SK-N-SH treated with all-trans-retinoic acid at 6 μM for 48 hours (cell line): ENCODE data around the gene ULK1.

Experiments used
- ATAC-seq: fragments of 200-7000 bp; cut with Tn5 transposase; 3 replicates; pipeline ENCODE4 v1.9.1; 2020; ENCODE audit warnings: mild to moderate bottlenecking, moderate library complexity
- ARNTL ChIP-seq: fragments of 450-650 bp; formaldehyde crosslinking; IDR thresholded peaks from 2 replicates; pipeline ENCODE4 v1.5.0; 2020; ENCODE audit warnings: low read depth, mild to moderate bottlenecking, moderate library complexity, borderline replicate concordance
- BACH2 ChIP-seq: fragments of 250-450 bp; sonication (Bioruptor Pico); IDR thresholded peaks from 2 replicates; pipeline ENCODE4 v1.9.0; 2021; ENCODE audit warnings: mild to moderate bottlenecking, borderline replicate concordance
- CREB5 ChIP-seq: fragments of 250-450 bp; sonication (Bioruptor Pico); IDR thresholded peaks from 2 replicates; pipeline ENCODE4 v1.5.1; 2020; ENCODE audit warnings: low read depth, mild to moderate bottlenecking, moderate library complexity
- CSDC2 ChIP-seq: fragments of 250-450 bp; sonication (Bioruptor Pico); IDR thresholded peaks from 2 replicates; pipeline ENCODE4 v1.5.0; 2020; ENCODE audit warnings: mild to moderate bottlenecking, moderate library complexity
- CSRNP3 ChIP-seq: fragments of 250-450 bp; sonication (Bioruptor Pico); IDR thresholded peaks from 2 replicates; pipeline ENCODE4 v1.5.1; 2021; ENCODE audit warnings: mild to moderate bottlenecking, moderate library complexity
- ESRRG ChIP-seq: fragments of 250-450 bp; sonication (Bioruptor Pico); IDR thresholded peaks from 2 replicates; pipeline ENCODE4 v1.6.1; 2021; ENCODE audit warnings: mild to moderate bottlenecking
- GLIS3 ChIP-seq: fragments of 250-450 bp; sonication (Bioruptor Pico); IDR thresholded peaks from 2 replicates; pipeline ENCODE4 v1.5.0; 2020; ENCODE audit warnings: mild to moderate bottlenecking, moderate library complexity
- ISL1 ChIP-seq: fragments of 250-450 bp; sonication (Bioruptor Pico); IDR thresholded peaks from 2 replicates; pipeline ENCODE4 v2.1.2; 2022; ENCODE audit warnings: mild to moderate bottlenecking, moderate library complexity
- OSR1 ChIP-seq: fragments of 250-450 bp; sonication (Bioruptor Pico); IDR thresholded peaks from 2 replicates; pipeline ENCODE4 v1.8.0; 2022; ENCODE audit warnings: moderate library complexity, mild to moderate bottlenecking, inconsistent platforms
- PATZ1 ChIP-seq: fragments of 250-450 bp; sonication (Bioruptor Pico); IDR thresholded peaks from 2 replicates; pipeline ENCODE4 v1.8.0; 2020; ENCODE audit warnings: mild to moderate bottlenecking, moderate library complexity, borderline replicate concordance
- RARB ChIP-seq: fragments of 250-450 bp; sonication (Bioruptor Pico); IDR thresholded peaks from 2 replicates; pipeline ENCODE4 v1.8.0; 2021; ENCODE audit warnings: mild to moderate bottlenecking, moderate library complexity
- SNAI2 ChIP-seq: fragments of 250-450 bp; sonication (Bioruptor Pico); IDR thresholded peaks from 2 replicates; pipeline ENCODE4 v1.5.0; 2020; ENCODE audit warnings: mild to moderate bottlenecking, moderate library complexity
- TCF4 ChIP-seq: fragments of 250-450 bp; sonication (Bioruptor Pico); IDR thresholded peaks from 2 replicates; pipeline ENCODE4 v1.8.0; 2021; ENCODE audit warnings: mild to moderate bottlenecking, moderate library complexity, borderline replicate concordance
- TOX ChIP-seq: fragments of 250-450 bp; sonication (Bioruptor Pico); IDR thresholded peaks from 2 replicates; pipeline ENCODE4 v1.8.0; 2021; ENCODE audit warnings: mild to moderate bottlenecking, moderate library complexity, borderline replicate concordance
- TSHZ2 ChIP-seq: fragments of 250-450 bp; sonication (Bioruptor Pico); IDR thresholded peaks from 2 replicates; pipeline ENCODE4 v1.5.0; 2020; ENCODE audit warnings: mild to moderate bottlenecking, moderate library complexity
- ZC3H10 ChIP-seq: fragments of 250-450 bp; sonication (Bioruptor Pico); IDR thresholded peaks from 2 replicates; pipeline ENCODE4 v1.5.1; 2021; ENCODE audit warnings: mild to moderate bottlenecking, moderate library complexity
- ZFP3 ChIP-seq: fragments of 250-450 bp; sonication (Bioruptor Pico); IDR thresholded peaks from 2 replicates; pipeline ENCODE4 v1.5.0; 2020; ENCODE audit warnings: mild to moderate bottlenecking, moderate library complexity
- ZFP30 ChIP-seq: fragments of 450-650 bp; formaldehyde crosslinking; IDR thresholded peaks from 2 replicates; pipeline ENCODE4 v1.5.0; 2022; ENCODE audit warnings: mild to moderate bottlenecking, moderate library complexity
- ZNF565 ChIP-seq: fragments of 450-650 bp; formaldehyde crosslinking; conservative IDR thresholded peaks from 2 replicates; pipeline ENCODE4 v1.5.0; 2020; ENCODE audit warnings: low read depth, mild to moderate bottlenecking, moderate library complexity
- ZNF70 ChIP-seq: fragments of 450-650 bp; formaldehyde crosslinking; IDR thresholded peaks from 2 replicates; pipeline ENCODE4 v1.5.0; 2020; ENCODE audit warnings: mild to moderate bottlenecking, moderate library complexity
- ZNF8 ChIP-seq: fragments of 450-650 bp; formaldehyde crosslinking; IDR thresholded peaks from 2 replicates; pipeline ENCODE4 v1.5.0; 2020; ENCODE audit warnings: mild to moderate bottlenecking, moderate library complexity

The ULK1 gene

GRCh38 chr12:131941987-131942341 is 47.5 kb downstream of the ULK1 start:
- ATAC-seq: no peak

GRCh38 chr12:131942671-131943070 is 48.2 kb downstream of the ULK1 start:
- ATAC-seq: no peak
- TF ChIP-seq SNAI2 (CRISPR knock-in tag) (no peak), ZNF70 (no peak)

More at GRCh38 chr12:131941987-131942341, 47.5 kb downstream of the ULK1 start:
- TF ChIP-seq ISL1 (CRISPR knock-in tag): no peak
- TF ChIP-seq BACH2 (CRISPR knock-in tag): no peak
- no peak for TF ChIP-seq ARNTL (CRISPR knock-in tag)
- TF ChIP-seq ZNF70: no peak

GRCh38 chr12:131943389-131943788 is 49.0 kb downstream of the ULK1 start:
- no peak for TF ChIP-seq ARNTL (CRISPR knock-in tag)
- no peak for TF ChIP-seq ZC3H10 (CRISPR knock-in tag)
- TF ChIP-seq ZNF70: no peak
- no peak for TF ChIP-seq ISL1 (CRISPR knock-in tag)
- no peak for TF ChIP-seq RARB (CRISPR knock-in tag)
- no peak for TF ChIP-seq TOX
- TF ChIP-seq OSR1 (CRISPR knock-in tag): no peak
- TF ChIP-seq CSRNP3 (CRISPR knock-in tag): no peak
- no peak for TF ChIP-seq ZNF8 (CRISPR knock-in tag)
- no peak for TF ChIP-seq SNAI2 (CRISPR knock-in tag)
- TF ChIP-seq TCF4 (CRISPR knock-in tag): no peak
- TF ChIP-seq TSHZ2 (CRISPR knock-in tag): no peak
- no peak for TF ChIP-seq ESRRG (CRISPR knock-in tag)
- no peak for TF ChIP-seq ZFP3 (CRISPR knock-in tag)
- no peak for TF ChIP-seq BACH2 (CRISPR knock-in tag)
- TF ChIP-seq, all 23 proteins: peak for 0
- no peak for ATAC-seq

GRCh38 chr12:131943876-131944275 is 49.5 kb downstream of the ULK1 start:
- ATAC-seq: no peak
- TF ChIP-seq ZFP3 (CRISPR knock-in tag): no peak
- TF ChIP-seq GLIS3: no peak
- TF ChIP-seq BACH2 (CRISPR knock-in tag): no peak
- TF ChIP-seq ZC3H10 (CRISPR knock-in tag): no peak
- TF ChIP-seq ARNTL (CRISPR knock-in tag): no peak
- TF ChIP-seq ZNF565 (CRISPR knock-in tag): no peak
- TF ChIP-seq PATZ1: no peak
- TF ChIP-seq CSDC2 (CRISPR knock-in tag): no peak
- TF ChIP-seq ZNF8 (CRISPR knock-in tag): no peak
- TF ChIP-seq CREB5 (CRISPR knock-in tag): no peak
- no peak for TF ChIP-seq SNAI2 (CRISPR knock-in tag)
- TF ChIP-seq ZNF70: no peak
- TF ChIP-seq TCF4 (CRISPR knock-in tag): no peak
- TF ChIP-seq TSHZ2 (CRISPR knock-in tag): no peak
- TF ChIP-seq ISL1 (CRISPR knock-in tag): no peak
- no peak for TF ChIP-seq ZFP30 (CRISPR knock-in tag)
- TF ChIP-seq ESRRG (CRISPR knock-in tag): no peak
- no peak for TF ChIP-seq TOX
